ENCODE measurements around the gene YEATS4. TPM values are rescaled to one million over a fixed set of nuclear protein-coding genes. Genes with fewer than 3 reads are reported as not detected.

Gene YEATS4
- total RNA-seq, 1 experiment from 2014 or later: 20.9 TPM

- in situ Hi-C loops (cut with HindIII; ENCODE audit: low pct_unique_long_range_greater_than_20kb, low sequenced_read_pairs): no loop called here
- CTCF ChIA-PET: no interaction called here
Observed at GRCh38 chr12:69348162-69348938, 11.2 kb upstream of the YEATS4 start, which contains the start of gene LYZ. LYZ (plus strand) TSS chr12:69348381; CDS start chr12:69348409, 28 bp downstream.

DNA sequence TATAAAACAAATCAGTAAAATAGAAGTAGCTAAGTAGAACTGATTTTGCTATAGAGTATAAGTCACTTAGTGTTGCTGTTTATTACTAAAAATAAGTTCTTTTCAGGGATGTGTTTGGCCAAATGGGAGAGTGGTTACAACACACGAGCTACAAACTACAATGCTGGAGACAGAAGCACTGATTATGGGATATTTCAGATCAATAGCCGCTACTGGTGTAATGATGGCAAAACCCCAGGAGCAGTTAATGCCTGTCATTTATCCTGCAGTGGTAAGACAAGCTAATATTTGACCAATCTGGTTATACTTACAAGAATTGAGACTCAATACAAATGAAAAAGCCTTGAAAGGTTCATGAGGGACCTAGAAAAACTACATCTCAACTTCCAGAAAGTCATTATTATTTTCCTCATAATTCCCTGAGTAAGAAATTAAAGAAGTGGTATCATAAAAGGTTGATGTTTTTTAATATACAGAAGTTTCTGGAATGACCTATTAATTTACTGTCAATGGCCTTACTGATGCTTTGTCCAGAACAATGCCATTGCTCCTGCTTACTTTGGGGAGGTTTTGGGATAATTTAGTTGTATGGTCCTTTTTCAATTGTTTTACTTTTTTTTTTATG is 9.4 kb upstream of the YEATS4 start:
- Histone ChIP-seq H3K27me3 (ENCODE audit: control insufficient read depth, insufficient read depth, low read length) (no peaks in the 10 kb centered on the region), H3K36me3 (ENCODE audit: control insufficient read depth, insufficient read depth, low read length) (no peaks in the 10 kb centered on the region), H3K9me3 (ENCODE audit: control insufficient read depth, insufficient read depth, low read depth, low read length) (no peaks in the 10 kb centered on the region), H3K4me3 (ENCODE audit: low read depth in 2 of 2, low read length in 2 of 2) (no peak overlapping the region), H3K4me1 (ENCODE audit: control insufficient read depth, insufficient read depth, low read length) (no peaks in the 10 kb centered on the region), H3K27ac (ENCODE audit: low read length) (no peak overlapping the region)
- no TSS peak for BruUV-seq (replicated peaks)
- no peak for DNase-seq (ENCODE audit: low read depth, low spot score)
- ChIA-PET POLR2A (no interaction called here), CTCF (no interaction called here)
- no peak for ATAC-seq
- TF ChIP-seq REST (IDR thresholded peaks at IDR 0.05; ENCODE audit: insufficient read depth in 1 of 2, low read depth in 2 of 2, low read length in 1 of 2) (no peak), POLR2AphosphoS5 (IDR thresholded peaks at IDR 0.05; ENCODE audit: low read depth, low read length) (no peak), TCF7L2 (IDR thresholded peaks at IDR 0.05; ENCODE audit: low read depth, low read length) (no peak), SIN3A (IDR thresholded peaks at IDR 0.05; ENCODE audit: borderline replicate concordance, insufficient read depth, low read depth, low read length) (no peak)
- TF ChIP-seq, protein P1, sequence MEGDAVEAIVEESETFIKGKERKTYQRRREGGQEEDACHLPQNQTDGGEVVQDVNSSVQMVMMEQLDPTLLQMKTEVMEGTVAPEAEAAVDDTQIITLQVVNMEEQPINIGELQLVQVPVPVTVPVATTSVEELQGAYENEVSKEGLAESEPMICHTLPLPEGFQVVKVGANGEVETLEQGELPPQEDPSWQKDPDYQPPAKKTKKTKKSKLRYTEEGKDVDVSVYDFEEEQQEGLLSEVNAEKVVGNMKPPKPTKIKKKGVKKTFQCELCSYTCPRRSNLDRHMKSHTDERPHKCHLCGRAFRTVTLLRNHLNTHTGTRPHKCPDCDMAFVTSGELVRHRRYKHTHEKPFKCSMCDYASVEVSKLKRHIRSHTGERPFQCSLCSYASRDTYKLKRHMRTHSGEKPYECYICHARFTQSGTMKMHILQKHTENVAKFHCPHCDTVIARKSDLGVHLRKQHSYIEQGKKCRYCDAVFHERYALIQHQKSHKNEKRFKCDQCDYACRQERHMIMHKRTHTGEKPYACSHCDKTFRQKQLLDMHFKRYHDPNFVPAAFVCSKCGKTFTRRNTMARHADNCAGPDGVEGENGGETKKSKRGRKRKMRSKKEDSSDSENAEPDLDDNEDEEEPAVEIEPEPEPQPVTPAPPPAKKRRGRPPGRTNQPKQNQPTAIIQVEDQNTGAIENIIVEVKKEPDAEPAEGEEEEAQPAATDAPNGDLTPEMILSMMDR (IDR thresholded peaks at IDR 0.05): no peak
- intact Hi-C loops (cut with micrococcal nuclease; ENCODE audit: unreplicated experiment): loop anchor here (10.0 kb wide), 1 partner anchor 225 kb away; no protein-coding TSS in a partner anchor
- in situ Hi-C loops (cut with HindIII; ENCODE audit: low pct_unique_long_range_greater_than_20kb, low sequenced_read_pairs): no loop called here

More at GRCh38 chr12:69348162-69348938, 11.2 kb upstream of the YEATS4 start, which contains the start of gene LYZ:
- BruUV-seq (replicated peaks): no TSS peak
- ATAC-seq (no peak), DNase-seq (ENCODE audit: low read depth, low spot score) (no peak)
- Histone ChIP-seq H3K36me3 (ENCODE audit: control insufficient read depth, insufficient read depth, low read length) (no peaks in the 10 kb centered on the region), H3K4me3 (ENCODE audit: low read depth in 2 of 2, low read length in 2 of 2) (no peak within 1 kb of the TSS), H3K4me1 (ENCODE audit: control insufficient read depth, insufficient read depth, low read length) (no peaks in the 10 kb centered on the region), H3K27ac (ENCODE audit: low read length) (no peak within 1 kb of the TSS), H3K9me3 (ENCODE audit: control insufficient read depth, insufficient read depth, low read depth, low read length) (no peaks in the 10 kb centered on the region), H3K27me3 (ENCODE audit: control insufficient read depth, insufficient read depth, low read length) (no peaks in the 10 kb centered on the region)
- POLR2A ChIA-PET: no interaction called here
- intact Hi-C loops (cut with micrococcal nuclease; ENCODE audit: unreplicated experiment): no loop called here
- TF ChIP-seq, protein P1 (IDR thresholded peaks at IDR 0.05): no peak
- TF ChIP-seq TCF7L2 (IDR thresholded peaks at IDR 0.05; ENCODE audit: low read depth, low read length) (no peak), POLR2AphosphoS5 (IDR thresholded peaks at IDR 0.05; ENCODE audit: low read depth, low read length) (no peak), SIN3A (IDR thresholded peaks at IDR 0.05; ENCODE audit: borderline replicate concordance, insufficient read depth, low read depth, low read length) (no peak), REST (IDR thresholded peaks at IDR 0.05; ENCODE audit: insufficient read depth in 1 of 2, low read depth in 2 of 2, low read length in 1 of 2) (no peak)

All from Panc1 (cell line).